PC-3 (cell line): Measurements from ENCODE around the gene THOC5.

Source experiments
- EZH2 ChIP-seq: fragments of 300-600 bp; sonication (generic); IDR thresholded peaks from one replicate; pipeline ENCODE4 v1.6.1; 2017; ENCODE audit warnings: antibody characterized with exemption, mild to moderate bottlenecking, low read length; ENCODE audit not compliant: unreplicated experiment
- EZH2phosphoT487 ChIP-seq: fragments of 300-600 bp; sonication (generic); IDR thresholded peaks from 2 replicates; pipeline ENCODE4 v1.6.1; 2018; ENCODE audit warnings: mild to moderate bottlenecking, antibody characterized with exemption, low read length, borderline replicate concordance
- TF ChIP-seq, protein P1 (sequence below): fragments of 300-600 bp; sonication (generic); conservative IDR thresholded peaks from 2 replicates; pipeline ENCODE4 v1.5.1; 2017; ENCODE audit warnings: antibody characterized with exemption, low read depth, mild to moderate bottlenecking, low read length

DNA sequence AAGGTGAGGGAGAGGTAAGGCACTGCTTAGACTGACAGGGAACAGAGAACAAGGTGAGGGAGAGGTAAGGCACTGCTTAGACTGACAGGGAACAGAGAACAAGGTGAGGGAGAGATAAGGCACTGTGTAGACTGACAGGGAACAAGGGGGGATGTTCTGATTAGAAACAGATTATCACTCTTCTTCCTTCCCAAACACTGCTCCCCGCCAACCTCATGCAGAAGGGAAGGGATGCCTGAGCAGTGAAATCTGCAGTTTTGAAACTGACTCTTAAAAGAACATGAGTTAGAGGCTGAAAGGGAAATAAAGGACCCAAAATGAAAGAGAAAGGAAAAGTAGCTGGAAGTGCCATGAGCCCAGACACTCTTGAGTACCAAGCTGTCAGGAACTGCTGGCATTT lies 43.7 kb downstream of the THOC5 start:
- no peak for TF ChIP-seq EZH2
- no peak for TF ChIP-seq EZH2phosphoT487
- TF ChIP-seq, protein P1, sequence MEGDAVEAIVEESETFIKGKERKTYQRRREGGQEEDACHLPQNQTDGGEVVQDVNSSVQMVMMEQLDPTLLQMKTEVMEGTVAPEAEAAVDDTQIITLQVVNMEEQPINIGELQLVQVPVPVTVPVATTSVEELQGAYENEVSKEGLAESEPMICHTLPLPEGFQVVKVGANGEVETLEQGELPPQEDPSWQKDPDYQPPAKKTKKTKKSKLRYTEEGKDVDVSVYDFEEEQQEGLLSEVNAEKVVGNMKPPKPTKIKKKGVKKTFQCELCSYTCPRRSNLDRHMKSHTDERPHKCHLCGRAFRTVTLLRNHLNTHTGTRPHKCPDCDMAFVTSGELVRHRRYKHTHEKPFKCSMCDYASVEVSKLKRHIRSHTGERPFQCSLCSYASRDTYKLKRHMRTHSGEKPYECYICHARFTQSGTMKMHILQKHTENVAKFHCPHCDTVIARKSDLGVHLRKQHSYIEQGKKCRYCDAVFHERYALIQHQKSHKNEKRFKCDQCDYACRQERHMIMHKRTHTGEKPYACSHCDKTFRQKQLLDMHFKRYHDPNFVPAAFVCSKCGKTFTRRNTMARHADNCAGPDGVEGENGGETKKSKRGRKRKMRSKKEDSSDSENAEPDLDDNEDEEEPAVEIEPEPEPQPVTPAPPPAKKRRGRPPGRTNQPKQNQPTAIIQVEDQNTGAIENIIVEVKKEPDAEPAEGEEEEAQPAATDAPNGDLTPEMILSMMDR = no peak
